Mammary epithelial cell (primary cell): ENCODE results near the gene EXOSC1.

Source experiments
- EZH2 ChIP-seq: IDR thresholded peaks from 2 replicates; pipeline ENCODE4 v1.6.1; 2012; ENCODE audit warnings: low read length, inconsistent platforms, borderline replicate concordance
- TF ChIP-seq, protein P1 (sequence below), 2 donors: IDR thresholded peaks in 1 of 2; conservative IDR thresholded peaks in 1 of 2; 2 replicates each; pipeline ENCODE4 v1.5.1; 2011 to 2012; ENCODE audit warnings: inconsistent platforms in 2 of 2, low read length in 2 of 2, mild to moderate bottlenecking in 2 of 2, control low read depth in 1 of 2, low read depth in 1 of 2; ENCODE audit not compliant: insufficient read depth in 1 of 2; ENCODE audit errors: extremely low read depth in 1 of 2

GRCh38 chr10:97396056-97396455, 49.8 kb downstream of the EXOSC1 start:
- no peak for TF ChIP-seq EZH2
- TF ChIP-seq, protein P1, sequence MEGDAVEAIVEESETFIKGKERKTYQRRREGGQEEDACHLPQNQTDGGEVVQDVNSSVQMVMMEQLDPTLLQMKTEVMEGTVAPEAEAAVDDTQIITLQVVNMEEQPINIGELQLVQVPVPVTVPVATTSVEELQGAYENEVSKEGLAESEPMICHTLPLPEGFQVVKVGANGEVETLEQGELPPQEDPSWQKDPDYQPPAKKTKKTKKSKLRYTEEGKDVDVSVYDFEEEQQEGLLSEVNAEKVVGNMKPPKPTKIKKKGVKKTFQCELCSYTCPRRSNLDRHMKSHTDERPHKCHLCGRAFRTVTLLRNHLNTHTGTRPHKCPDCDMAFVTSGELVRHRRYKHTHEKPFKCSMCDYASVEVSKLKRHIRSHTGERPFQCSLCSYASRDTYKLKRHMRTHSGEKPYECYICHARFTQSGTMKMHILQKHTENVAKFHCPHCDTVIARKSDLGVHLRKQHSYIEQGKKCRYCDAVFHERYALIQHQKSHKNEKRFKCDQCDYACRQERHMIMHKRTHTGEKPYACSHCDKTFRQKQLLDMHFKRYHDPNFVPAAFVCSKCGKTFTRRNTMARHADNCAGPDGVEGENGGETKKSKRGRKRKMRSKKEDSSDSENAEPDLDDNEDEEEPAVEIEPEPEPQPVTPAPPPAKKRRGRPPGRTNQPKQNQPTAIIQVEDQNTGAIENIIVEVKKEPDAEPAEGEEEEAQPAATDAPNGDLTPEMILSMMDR (conservative IDR thresholded peaks at IDR 0.05 in 1 of 2, IDR thresholded peaks at IDR 0.05 in 1 of 2; ENCODE audit: extremely low read depth in 1 of 2, insufficient read depth in 1 of 2, low read depth in 1 of 2, low read length in 2 of 2), result no peak
